GM23338 (cell line): Measurements from ENCODE around the gene ATL2. TPM values are rescaled to one million over a fixed set of nuclear protein-coding genes. Genes with fewer than 3 reads are reported as not detected.

Source experiments
- ATAC-seq: fragments of 200-7000 bp; cut with Tn5 transposase; 3 replicates; pipeline ENCODE4 v1.9.1; 2020
- DNase-seq: peaks from one replicate; pipeline ENCODE4 v3.0.0-alpha.2; 2015; ENCODE audit warnings: low spot score
- H2AFZ ChIP-seq: fragments of 200-600 bp; sonication (generic); 2 replicates; pipeline ENCODE4 v1.8.0; 2016; ENCODE audit warnings: antibody characterized with exemption, mild to moderate bottlenecking, moderate library complexity
- H3F3A ChIP-seq: fragments of 200-600 bp; sonication (generic); replicated peaks from 2 replicates; pipeline ENCODE4 v1.8.0; 2017; ENCODE audit warnings: antibody characterized with exemption, mixed run types, low read depth
- H3K27ac ChIP-seq: fragments of 200-600 bp; sonication (generic); 2 replicates; pipeline ENCODE4 v1.6.1; 2016; ENCODE audit warnings: low read depth
- H3K27me3 ChIP-seq: fragments of 200-600 bp; sonication (generic); 2 replicates; pipeline ENCODE4 v1.8.0; 2016; ENCODE audit warnings: mild to moderate bottlenecking, mixed run types, moderate library complexity; ENCODE audit not compliant: insufficient read depth
- H3K36me3 ChIP-seq: fragments of 200-600 bp; sonication (generic); 2 replicates; pipeline ENCODE4 v1.8.0; 2016; ENCODE audit warnings: mild to moderate bottlenecking; ENCODE audit not compliant: insufficient read depth
- H3K4me1 ChIP-seq: fragments of 200-600 bp; sonication (generic); 2 replicates; pipeline ENCODE4 v1.8.0; 2016; ENCODE audit warnings: mild to moderate bottlenecking, moderate library complexity; ENCODE audit not compliant: insufficient read depth
- H3K4me2 ChIP-seq: fragments of 200-600 bp; sonication (generic); 2 replicates; pipeline ENCODE4 v1.7.1; 2017; ENCODE audit warnings: mixed run types
- H3K4me3 ChIP-seq: fragments of 200-600 bp; sonication (generic); 2 replicates; pipeline ENCODE4 v1.6.1; 2016; ENCODE audit warnings: mixed run types
- H3K79me2 ChIP-seq: fragments of 200-600 bp; sonication (generic); replicated peaks from 2 replicates; pipeline ENCODE4 v1.8.0; 2017; ENCODE audit warnings: mild to moderate bottlenecking; ENCODE audit not compliant: insufficient read depth
- H3K9me2 ChIP-seq: fragments of 200-600 bp; sonication (generic); 2 replicates; pipeline ENCODE4 v1.8.0; 2017; ENCODE audit not compliant: insufficient read depth
- H4K20me1 ChIP-seq: fragments of 200-600 bp; sonication (generic); replicated peaks from 2 replicates; pipeline ENCODE4 v1.8.0; 2017; ENCODE audit warnings: mild to moderate bottlenecking; ENCODE audit not compliant: insufficient read depth
- H3K27ac Mint-ChIP-seq: 2 replicates; pipeline ENCODE4 v1.8.0; 2020; ENCODE audit warnings: inconsistent platforms, mild to moderate bottlenecking, moderate library complexity, mixed read lengths
- H3K27me3 Mint-ChIP-seq: 3 replicates; pipeline ENCODE4 v1.8.0; 2022; ENCODE audit warnings: low read depth, mild to moderate bottlenecking, moderate library complexity, mixed read lengths, inconsistent platforms; ENCODE audit not compliant: insufficient read depth, poor library complexity
- H3K36me3 Mint-ChIP-seq: 3 replicates; pipeline ENCODE4 v1.8.0; 2021; ENCODE audit warnings: low read depth, mild to moderate bottlenecking, inconsistent platforms, moderate library complexity, mixed read lengths
- H3K4me1 Mint-ChIP-seq: 3 replicates; pipeline ENCODE4 v1.8.0; 2020; ENCODE audit warnings: mild to moderate bottlenecking, inconsistent platforms, mixed read lengths
- H3K4me3 Mint-ChIP-seq: 3 replicates; pipeline ENCODE4 v1.8.0; 2021; ENCODE audit warnings: moderate library complexity, mild to moderate bottlenecking, inconsistent platforms, mixed read lengths
- H3K9me3 Mint-ChIP-seq: 3 replicates; pipeline ENCODE4 v1.8.0; 2020; ENCODE audit warnings: moderate library complexity, mild to moderate bottlenecking, inconsistent platforms, mixed read lengths
- CREB1 ChIP-seq: fragments of 250-450 bp; sonication (Bioruptor Pico); IDR thresholded peaks from 2 replicates; pipeline ENCODE4 v1.5.0; 2020; ENCODE audit warnings: low read depth, mild to moderate bottlenecking, moderate library complexity
- EZH2 ChIP-seq: fragments of 200-600 bp; sonication (generic); IDR thresholded peaks from one replicate; pipeline ENCODE4 v1.8.0; 2017; ENCODE audit warnings: antibody characterized with exemption, mild to moderate bottlenecking, low read depth; ENCODE audit not compliant: unreplicated experiment
- EZH2phosphoT487 ChIP-seq: fragments of 200-600 bp; sonication (generic); IDR thresholded peaks from one replicate; pipeline ENCODE4 v1.8.1; 2018; ENCODE audit warnings: antibody characterized with exemption; ENCODE audit not compliant: unreplicated experiment
- JUNB ChIP-seq: IDR thresholded peaks from one replicate; pipeline ENCODE4 v1.6.1; 2016; ENCODE audit warnings: antibody characterized with exemption; ENCODE audit not compliant: unreplicated experiment
- NANOG ChIP-seq: IDR thresholded peaks from 2 replicates; pipeline ENCODE4 v1.6.1; 2016; ENCODE audit warnings: antibody characterized with exemption, borderline replicate concordance
- POLR2AphosphoS5 ChIP-seq: IDR thresholded peaks from 2 replicates; pipeline ENCODE4 v1.6.1; 2016; ENCODE audit warnings: antibody characterized with exemption, low read depth
- REST ChIP-seq: IDR thresholded peaks from one replicate; pipeline ENCODE4 v1.6.1; 2018; ENCODE audit warnings: antibody characterized with exemption; ENCODE audit not compliant: unreplicated experiment
- STAT1 ChIP-seq: IDR thresholded peaks from one replicate; pipeline ENCODE4 v1.6.1; 2016; ENCODE audit warnings: antibody characterized with exemption; ENCODE audit not compliant: unreplicated experiment
- ZNF114 ChIP-seq: fragments of 250-450 bp; sonication (Bioruptor Pico); IDR thresholded peaks from 2 replicates; pipeline ENCODE4 v1.5.0; 2020; ENCODE audit warnings: mild to moderate bottlenecking, moderate library complexity
- ZNF331 ChIP-seq: fragments of 250-450 bp; sonication (Bioruptor Pico); IDR thresholded peaks from 2 replicates; pipeline ENCODE4 v1.5.0; 2020; ENCODE audit warnings: low read depth, mild to moderate bottlenecking, moderate library complexity
- polyA plus RNA-seq: library from polyadenylated mRNA; unstranded; fragments of >200 nt; fragmentation: Nextera tagmentation; extraction: Ambion mirVana; gene quantifications from 2 replicates; pipeline ENCODE4 v1.2.1, GENCODE V29; 2016
- total RNA-seq: library from RNA; depleted of rRNA; stranded (reverse); fragments of >200 nt; shearing (Covaris generic); gene quantifications from 2 replicates; pipeline ENCODE4 v1.2.3, GENCODE V29; 2014
- TF ChIP-seq, protein P1 (sequence below): IDR thresholded peaks from 2 replicates; pipeline ENCODE4 v1.6.1; 2016; ENCODE audit warnings: antibody characterized with exemption
- TF ChIP-seq, protein P2 (sequence below): fragments of 250-450 bp; sonication (Bioruptor Pico); IDR thresholded peaks from 2 replicates; pipeline ENCODE4 v1.5.0; 2020; ENCODE audit warnings: mild to moderate bottlenecking, moderate library complexity
- TF ChIP-seq, protein P3 (sequence below), 2 experiments: fragments of 200-600 bp in 1 of 2; sonication (generic) in 1 of 2; conservative IDR thresholded peaks; 2 replicates each; pipeline versions ENCODE4 v1.5.1 to v1.6.1; 2016 to 2017; ENCODE audit warnings: antibody characterized with exemption in 2 of 2, low read depth in 2 of 2, mild to moderate bottlenecking in 2 of 2, moderate library complexity in 1 of 2

ATL2 gene
- total and polyA plus RNA-seq, 2 experiments from 2014 or later, result 30.2 to 140 TPM

- ATAC-seq (no peak), DNase-seq (no peak)
- Histone ChIP-seq H3F3A (no peaks in the 10 kb centered on the region; the same call in 1 of the 2 replicates), H3K9me2 (peaks cover 11% of the 10 kb centered on the region; the same call in 1 of the 2 replicates), H3K27me3 (no peaks in the 10 kb centered on the region), H2AFZ (no peak overlapping the region), H3K27ac (no peak overlapping the region), H3K4me2 (no peak overlapping the region), H3K79me2 (no peaks in the 10 kb centered on the region), H3K4me1 (peaks cover 16% of the 10 kb centered on the region), H4K20me1 (no peaks in the 10 kb centered on the region), H3K4me3 (no peak overlapping the region), H3K36me3 (no peaks in the 10 kb centered on the region)
- H3K4me3 Mint-ChIP-seq, result no peak overlapping the region
- H3K27ac Mint-ChIP-seq, result no peak overlapping the region
- H3K4me1 Mint-ChIP-seq, result peaks cover 11% of the 10 kb centered on the region
- H3K27me3 Mint-ChIP-seq, result peaks cover 7% of the 10 kb centered on the region
- no peaks in the 10 kb centered on the region for H3K9me3 Mint-ChIP-seq
- no peak for TF ChIP-seq EZH2
- TF ChIP-seq ZNF114 (CRISPR knock-in tag), result no peak
- no peak for TF ChIP-seq JUNB
- TF ChIP-seq CREB1 (CRISPR knock-in tag), result no peak
- TF ChIP-seq, protein P1, sequence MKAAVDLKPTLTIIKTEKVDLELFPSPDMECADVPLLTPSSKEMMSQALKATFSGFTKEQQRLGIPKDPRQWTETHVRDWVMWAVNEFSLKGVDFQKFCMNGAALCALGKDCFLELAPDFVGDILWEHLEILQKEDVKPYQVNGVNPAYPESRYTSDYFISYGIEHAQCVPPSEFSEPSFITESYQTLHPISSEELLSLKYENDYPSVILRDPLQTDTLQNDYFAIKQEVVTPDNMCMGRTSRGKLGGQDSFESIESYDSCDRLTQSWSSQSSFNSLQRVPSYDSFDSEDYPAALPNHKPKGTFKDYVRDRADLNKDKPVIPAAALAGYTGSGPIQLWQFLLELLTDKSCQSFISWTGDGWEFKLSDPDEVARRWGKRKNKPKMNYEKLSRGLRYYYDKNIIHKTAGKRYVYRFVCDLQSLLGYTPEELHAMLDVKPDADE, result no peak
- no peak for TF ChIP-seq POLR2AphosphoS5
- TF ChIP-seq STAT1, result no peak
- TF ChIP-seq EZH2phosphoT487, result no peak
- TF ChIP-seq, protein P2, sequence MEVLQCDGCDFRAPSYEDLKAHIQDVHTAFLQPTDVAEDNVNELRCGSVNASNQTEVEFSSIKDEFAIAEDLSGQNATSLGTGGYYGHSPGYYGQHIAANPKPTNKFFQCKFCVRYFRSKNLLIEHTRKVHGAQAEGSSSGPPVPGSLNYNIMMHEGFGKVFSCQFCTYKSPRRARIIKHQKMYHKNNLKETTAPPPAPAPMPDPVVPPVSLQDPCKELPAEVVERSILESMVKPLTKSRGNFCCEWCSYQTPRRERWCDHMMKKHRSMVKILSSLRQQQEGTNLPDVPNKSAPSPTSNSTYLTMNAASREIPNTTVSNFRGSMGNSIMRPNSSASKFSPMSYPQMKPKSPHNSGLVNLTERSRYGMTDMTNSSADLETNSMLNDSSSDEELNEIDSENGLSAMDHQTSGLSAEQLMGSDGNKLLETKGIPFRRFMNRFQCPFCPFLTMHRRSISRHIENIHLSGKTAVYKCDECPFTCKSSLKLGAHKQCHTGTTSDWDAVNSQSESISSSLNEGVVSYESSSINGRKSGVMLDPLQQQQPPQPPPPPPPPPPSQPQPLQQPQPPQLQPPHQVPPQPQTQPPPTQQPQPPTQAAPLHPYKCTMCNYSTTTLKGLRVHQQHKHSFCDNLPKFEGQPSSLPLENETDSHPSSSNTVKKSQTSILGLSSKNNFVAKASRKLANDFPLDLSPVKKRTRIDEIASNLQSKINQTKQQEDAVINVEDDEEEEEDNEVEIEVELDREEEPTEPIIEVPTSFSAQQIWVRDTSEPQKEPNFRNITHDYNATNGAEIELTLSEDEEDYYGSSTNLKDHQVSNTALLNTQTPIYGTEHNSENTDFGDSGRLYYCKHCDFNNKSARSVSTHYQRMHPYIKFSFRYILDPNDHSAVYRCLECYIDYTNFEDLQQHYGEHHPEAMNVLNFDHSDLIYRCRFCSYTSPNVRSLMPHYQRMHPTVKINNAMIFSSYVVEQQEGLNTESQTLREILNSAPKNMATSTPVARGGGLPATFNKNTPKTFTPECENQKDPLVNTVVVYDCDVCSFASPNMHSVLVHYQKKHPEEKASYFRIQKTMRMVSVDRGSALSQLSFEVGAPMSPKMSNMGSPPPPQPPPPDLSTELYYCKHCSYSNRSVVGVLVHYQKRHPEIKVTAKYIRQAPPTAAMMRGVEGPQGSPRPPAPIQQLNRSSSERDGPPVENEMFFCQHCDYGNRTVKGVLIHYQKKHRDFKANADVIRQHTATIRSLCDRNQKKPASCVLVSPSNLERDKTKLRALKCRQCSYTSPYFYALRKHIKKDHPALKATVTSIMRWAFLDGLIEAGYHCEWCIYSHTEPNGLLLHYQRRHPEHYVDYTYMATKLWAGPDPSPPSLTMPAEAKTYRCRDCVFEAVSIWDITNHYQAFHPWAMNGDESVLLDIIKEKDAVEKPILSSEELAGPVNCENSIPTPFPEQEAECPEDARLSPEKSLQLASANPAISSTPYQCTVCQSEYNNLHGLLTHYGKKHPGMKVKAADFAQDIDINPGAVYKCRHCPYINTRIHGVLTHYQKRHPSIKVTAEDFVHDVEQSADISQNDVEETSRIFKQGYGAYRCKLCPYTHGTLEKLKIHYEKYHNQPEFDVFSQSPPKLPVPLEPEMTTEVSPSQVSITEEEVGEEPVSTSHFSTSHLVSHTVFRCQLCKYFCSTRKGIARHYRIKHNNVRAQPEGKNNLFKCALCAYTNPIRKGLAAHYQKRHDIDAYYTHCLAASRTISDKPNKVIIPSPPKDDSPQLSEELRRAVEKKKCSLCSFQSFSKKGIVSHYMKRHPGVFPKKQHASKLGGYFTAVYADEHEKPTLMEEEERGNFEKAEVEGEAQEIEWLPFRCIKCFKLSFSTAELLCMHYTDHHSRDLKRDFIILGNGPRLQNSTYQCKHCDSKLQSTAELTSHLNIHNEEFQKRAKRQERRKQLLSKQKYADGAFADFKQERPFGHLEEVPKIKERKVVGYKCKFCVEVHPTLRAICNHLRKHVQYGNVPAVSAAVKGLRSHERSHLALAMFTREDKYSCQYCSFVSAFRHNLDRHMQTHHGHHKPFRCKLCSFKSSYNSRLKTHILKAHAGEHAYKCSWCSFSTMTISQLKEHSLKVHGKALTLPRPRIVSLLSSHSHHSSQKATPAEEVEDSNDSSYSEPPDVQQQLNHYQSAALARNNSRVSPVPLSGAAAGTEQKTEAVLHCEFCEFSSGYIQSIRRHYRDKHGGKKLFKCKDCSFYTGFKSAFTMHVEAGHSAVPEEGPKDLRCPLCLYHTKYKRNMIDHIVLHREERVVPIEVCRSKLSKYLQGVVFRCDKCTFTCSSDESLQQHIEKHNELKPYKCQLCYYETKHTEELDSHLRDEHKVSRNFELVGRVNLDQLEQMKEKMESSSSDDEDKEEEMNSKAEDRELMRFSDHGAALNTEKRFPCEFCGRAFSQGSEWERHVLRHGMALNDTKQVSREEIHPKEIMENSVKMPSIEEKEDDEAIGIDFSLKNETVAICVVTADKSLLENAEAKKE, result no peak
- no peak for TF ChIP-seq REST
- TF ChIP-seq NANOG, result no peak
- TF ChIP-seq ZNF331 (CRISPR knock-in tag), result no peak
- TF ChIP-seq, protein P3, sequence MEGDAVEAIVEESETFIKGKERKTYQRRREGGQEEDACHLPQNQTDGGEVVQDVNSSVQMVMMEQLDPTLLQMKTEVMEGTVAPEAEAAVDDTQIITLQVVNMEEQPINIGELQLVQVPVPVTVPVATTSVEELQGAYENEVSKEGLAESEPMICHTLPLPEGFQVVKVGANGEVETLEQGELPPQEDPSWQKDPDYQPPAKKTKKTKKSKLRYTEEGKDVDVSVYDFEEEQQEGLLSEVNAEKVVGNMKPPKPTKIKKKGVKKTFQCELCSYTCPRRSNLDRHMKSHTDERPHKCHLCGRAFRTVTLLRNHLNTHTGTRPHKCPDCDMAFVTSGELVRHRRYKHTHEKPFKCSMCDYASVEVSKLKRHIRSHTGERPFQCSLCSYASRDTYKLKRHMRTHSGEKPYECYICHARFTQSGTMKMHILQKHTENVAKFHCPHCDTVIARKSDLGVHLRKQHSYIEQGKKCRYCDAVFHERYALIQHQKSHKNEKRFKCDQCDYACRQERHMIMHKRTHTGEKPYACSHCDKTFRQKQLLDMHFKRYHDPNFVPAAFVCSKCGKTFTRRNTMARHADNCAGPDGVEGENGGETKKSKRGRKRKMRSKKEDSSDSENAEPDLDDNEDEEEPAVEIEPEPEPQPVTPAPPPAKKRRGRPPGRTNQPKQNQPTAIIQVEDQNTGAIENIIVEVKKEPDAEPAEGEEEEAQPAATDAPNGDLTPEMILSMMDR (conservative IDR thresholded peaks at IDR 0.05; ENCODE audit: low read depth in 2 of 2), result no peak
- H3K36me3 Mint-ChIP-seq, result no peaks in the 10 kb centered on the region
Measured at GRCh38 chr2:38269421-38269820, 107.7 kb downstream of the ATL2 start.
